Sigmoid colon (tissue), 7 donors: ENCODE data around the gene CHEK1. TPM values are rescaled to one million over a fixed set of nuclear protein-coding genes. Genes with fewer than 3 reads are reported as not detected.

ENCODE experiments used
- DNase-seq: peaks from one replicate; pipeline ENCODE4 v3.0.0-alpha.2; 2019
- H3K27ac ChIP-seq, 4 donors: fragments of 200-600 bp; sonication (generic); one replicate each; pipeline ENCODE4 v1.5.1; 2016 to 2019; ENCODE audit warnings: mild to moderate bottlenecking in 1 of 4
- H3K27me3 ChIP-seq, 3 donors: fragments of 200-600 bp; sonication (generic); one replicate each; pipeline ENCODE4 v1.5.1; 2019; ENCODE audit warnings: mild to moderate bottlenecking in 1 of 3
- H3K36me3 ChIP-seq, 4 donors: fragments of 200-600 bp; sonication (generic); one replicate each; pipeline ENCODE4 v1.5.1; 2016 to 2019
- H3K4me1 ChIP-seq, 4 donors: fragments of 200-600 bp; sonication (generic); one replicate each; pipeline ENCODE4 v1.5.1; 2017 to 2019
- H3K4me3 ChIP-seq, 4 donors: fragments of 200-600 bp; sonication (generic); one replicate each; pipeline ENCODE4 v1.5.1; 2017 to 2019; ENCODE audit warnings: mild to moderate bottlenecking in 2 of 4, moderate library complexity in 1 of 4
- H3K9me3 ChIP-seq, 4 donors: fragments of 200-600 bp in 3 of 4; sonication (generic) in 3 of 4; one replicate each; pipeline versions ENCODE4 v1.5.1 to v1.6.1; 2013 to 2019
- CTCF ChIP-seq, 4 experiments: fragments of 450-650 bp in 3 of 4; fragments of 200-600 bp in 1 of 4; IDR thresholded peaks; one replicate each; pipeline ENCODE4 v1.5.1; 2016 to 2019; ENCODE audit warnings: antibody characterized with exemption in 4 of 4, mild to moderate bottlenecking in 3 of 4, moderate library complexity in 2 of 4
- EP300 ChIP-seq, 4 donors: sonication (generic); formaldehyde crosslinking; IDR thresholded peaks; one replicate each; pipeline ENCODE4 v1.6.1; 2017; ENCODE audit warnings: antibody characterized with exemption in 4 of 4
- POLR2A ChIP-seq, 2 donors: fragments of 450-650 bp; IDR thresholded peaks; one replicate each; pipeline ENCODE4 v1.6.1; 2016; ENCODE audit warnings: antibody characterized with exemption in 2 of 2, mild to moderate bottlenecking in 2 of 2, moderate library complexity in 2 of 2
- POLR2AphosphoS5 ChIP-seq, 4 donors: sonication (generic); formaldehyde crosslinking; IDR thresholded peaks; one replicate each; pipeline ENCODE4 v1.6.1; 2017; ENCODE audit warnings: antibody characterized with exemption in 4 of 4
- WGBS, 2 donors: extraction: QIAGEN DNeasy Blood & Tissue Kit; methylation state at CpG; one replicate each; pipeline ENCODE4 v1.1.7; 2013; 5-methylcytosine and 5-hydroxymethylcytosine counted together
- intact Hi-C: fragments of 100-400 bp; cut with DNase I; formaldehyde crosslinking; loops from one replicate; pipeline ENCODE4 v1.15.1; 2023
- polyA plus RNA-seq, 3 donors: library from polyadenylated mRNA; stranded (reverse); fragments of 200-250 nt; gene quantifications; one replicate each; pipeline ENCODE4 v1.2.3, GENCODE V29; 2013
- total RNA-seq, 4 donors: library from RNA; depleted of rRNA; stranded (reverse); fragments of >200 nt; gene quantifications; one replicate each; pipeline ENCODE4 v1.1.0, GENCODE V29; 2016
- donor health status: healthy with polysubstance abuse.
- donor health status: Bipolar disorder and iron deficiency.
- donor health status: healthy.

CHEK1 gene
- total and polyA plus RNA-seq, 7 donors, result 2.5 to 18.6 (median 8.3) TPM

GRCh38 chr11:125585487-125585886 lies 39.5 kb upstream of the CHEK1 start:
- Histone ChIP-seq H3K4me3 (no peak overlapping the region), H3K4me1 (no peaks in the 10 kb centered on the region), H3K36me3 (peaks cover 14 to 49% (median 20%) of the 10 kb centered on the region in 4 donors), H3K27ac (no peak overlapping the region), H3K27me3 (no peaks in the 10 kb centered on the region), H3K9me3 (no peaks in the 10 kb centered on the region)
- WGBS, 2 donors, result 98% methylated on average over 1 of the region's 1 CpG
- intact Hi-C loops, result no loop called here
- DNase-seq, result no peak
- TF ChIP-seq POLR2A (IDR thresholded peaks at IDR 0.05) (no peak), CTCF (IDR thresholded peaks at IDR 0.05) (no peak), POLR2AphosphoS5 (IDR thresholded peaks at IDR 0.05) (no peak), EP300 (IDR thresholded peaks at IDR 0.05) (no peak)

- H3K4me3 ChIP-seq, result no peak overlapping the region
- 77 to 80% methylated on average over 3 of the region's 3 CpGs for WGBS, 2 donors
- peaks cover 0 to 7% (median 5%) of the 10 kb centered on the region in 4 donors for H3K4me1 ChIP-seq
- intact Hi-C loops, result no loop called here
- H3K27ac ChIP-seq, result no peak overlapping the region
- no peak for DNase-seq
- peaks cover 5 to 38% (median 12%) of the 10 kb centered on the region in 4 donors for H3K36me3 ChIP-seq
- no peaks in the 10 kb centered on the region for H3K27me3 ChIP-seq
- TF ChIP-seq POLR2A (IDR thresholded peaks at IDR 0.05) (no peak), CTCF (IDR thresholded peaks at IDR 0.05) (no peak), EP300 (IDR thresholded peaks at IDR 0.05) (no peak), POLR2AphosphoS5 (IDR thresholded peaks at IDR 0.05) (no peak)
- H3K9me3 ChIP-seq, result no peaks in the 10 kb centered on the region
Observed at GRCh38 chr11:125586623-125587022, 38.3 kb upstream of the CHEK1 start.

GRCh38 chr11:125587480-125587879 lies 37.5 kb upstream of the CHEK1 start:
- no peaks in the 10 kb centered on the region for H3K27me3 ChIP-seq
- no peak for DNase-seq
- intact Hi-C loops, result no loop called here
- no peak for TF ChIP-seq CTCF (IDR thresholded peaks at IDR 0.05)
- no peak for TF ChIP-seq POLR2AphosphoS5 (IDR thresholded peaks at IDR 0.05)
- TF ChIP-seq EP300 (IDR thresholded peaks at IDR 0.05), result no peak
- TF ChIP-seq POLR2A (IDR thresholded peaks at IDR 0.05), result no peak
- H3K27ac ChIP-seq, result no peak overlapping the region
- H3K36me3 ChIP-seq, result peaks cover 0 to 29% (median 10%) of the 10 kb centered on the region in 4 donors
- no peaks in the 10 kb centered on the region for H3K9me3 ChIP-seq
- peaks cover 0 to 9% (median 6%) of the 10 kb centered on the region in 4 donors for H3K4me1 ChIP-seq
- H3K4me3 ChIP-seq, result no peak overlapping the region
- WGBS, 2 donors, result 94 to 95% methylated on average over 1 of the region's 1 CpG

- no peak for TF ChIP-seq POLR2AphosphoS5 (IDR thresholded peaks at IDR 0.05)
- no peak for TF ChIP-seq POLR2A (IDR thresholded peaks at IDR 0.05)
- no peak for TF ChIP-seq EP300 (IDR thresholded peaks at IDR 0.05)
- no peak for TF ChIP-seq CTCF (IDR thresholded peaks at IDR 0.05)
- intact Hi-C loops, result no loop called here
Observed at GRCh38 chr11:125588505-125588904, 36.5 kb upstream of the CHEK1 start.

More at GRCh38 chr11:125588505-125588904, 36.5 kb upstream of the CHEK1 start:
- no peak overlapping the region for H3K27ac ChIP-seq
- no peak for DNase-seq
- H3K9me3 ChIP-seq, result no peaks in the 10 kb centered on the region
- no peak overlapping the region for H3K4me3 ChIP-seq
- WGBS, 2 donors, result 59 to 68% methylated on average over 3 of the region's 3 CpGs
- peaks cover 0 to 15% (median 10%) of the 10 kb centered on the region in 4 donors for H3K4me1 ChIP-seq
- H3K27me3 ChIP-seq, result no peaks in the 10 kb centered on the region
- peaks cover 0 to 19% (median 4%) of the 10 kb centered on the region in 4 donors for H3K36me3 ChIP-seq
